Psoas muscle (tissue), 8 donors: ENCODE results near the gene R3HDML. TPM values are rescaled to one million over a fixed set of nuclear protein-coding genes. Genes with fewer than 3 reads are reported as not detected.

Experiments used
- ATAC-seq, 4 donors: fragments of 200-7000 bp; cut with Tn5 transposase; one replicate each; pipeline ENCODE4 v1.9.1; 2020; ENCODE audit warnings: moderate library complexity in 3 of 4, mild to moderate bottlenecking in 2 of 4
- DNase-seq, 2 donors: peaks; one replicate each; pipeline ENCODE4 v3.0.0-alpha.2; 2020
- H3K27ac ChIP-seq: fragments of 200-600 bp; one replicate; pipeline ENCODE4 v1.8.0; 2022
- H3K27me3 ChIP-seq, 3 donors: fragments of 200-600 bp in 1 of 3; one replicate each; pipeline versions ENCODE4 v1.6.1 to v1.8.0; 2013 to 2022; ENCODE audit warnings: low read length in 2 of 3, mild to moderate bottlenecking in 2 of 3, moderate library complexity in 1 of 3; ENCODE audit not compliant: insufficient read depth in 3 of 3
- H3K36me3 ChIP-seq, 2 donors: fragments of 200-600 bp in 1 of 2; one replicate each; pipeline versions ENCODE4 v1.6.1 to v1.8.0; 2013 to 2022; ENCODE audit warnings: low read depth in 1 of 2, mild to moderate bottlenecking in 1 of 2, moderate library complexity in 1 of 2; ENCODE audit not compliant: insufficient read depth in 1 of 2
- H3K4me1 ChIP-seq: fragments of 200-600 bp; one replicate; pipeline ENCODE4 v1.8.0; 2022
- H3K4me3 ChIP-seq: fragments of 200-600 bp; one replicate; pipeline ENCODE4 v1.8.0; 2022; ENCODE audit warnings: mild to moderate bottlenecking
- H3K9me3 ChIP-seq: fragments of 200-600 bp; one replicate; pipeline ENCODE4 v1.8.0; 2022
- CTCF ChIP-seq: fragments of 200-600 bp; IDR thresholded peaks from one replicate; pipeline ENCODE4 v1.8.0; 2022; ENCODE audit warnings: antibody characterized with exemption
- WGBS, 3 donors: extraction: QIAGEN DNeasy Blood & Tissue Kit; methylation state at CpG; one replicate each; pipeline versions ENCODE4 v1.1.6 to v1.1.7; 2013; 5-methylcytosine and 5-hydroxymethylcytosine counted together
- intact Hi-C, 2 donors: fragments of 100-400 bp; cut with DNase I; formaldehyde crosslinking; loops; one replicate each; pipeline versions ENCODE4 v1.11.0 to v1.14.2; 2022
- polyA plus RNA-seq, 3 donors: library from polyadenylated mRNA; stranded (reverse); fragments of 200-250 nt; gene quantifications; one replicate each; pipeline ENCODE4 v1.2.3, GENCODE V29; 2013
- total RNA-seq, 4 donors: library from RNA; stranded (reverse); fragmentation: NEBNext Ultra II Directional in 2 of 4; extraction: Animal tissue kit (Norgen Biotek cat#: 25700) in 2 of 4; gene quantifications; one replicate each; pipeline versions ENCODE4 v1.2.1 to v1.2.4, GENCODE V29; 2021 to 2023
- donor health status: healthy with polysubstance abuse.
- donor health status: DM: no; HTN: no; CAD: no; lungs with moderate emphysema.
- donor health status: Bipolar disorder and iron deficiency.
- donor health status: healthy.
- donor health status: DM: yes; HTN: yes; CAD: no.
- donor health status: DM: no; HTN: no; CAD: no.
- donor health status: DM: no; HTN: no; CAD: no.
- donor health status: DM: yes; HTN: yes; CAD: no.

Gene R3HDML
- total and polyA plus RNA-seq, 7 donors, result not detected

- no peak overlapping the region for H3K4me3 ChIP-seq
- no peaks in the 10 kb centered on the region for H3K9me3 ChIP-seq
- no peak for DNase-seq
- peaks cover 0 to 17% (median 0%) of the 10 kb centered on the region in 3 donors for H3K27me3 ChIP-seq
- no peaks in the 10 kb centered on the region for H3K4me1 ChIP-seq
- no peak overlapping the region for H3K27ac ChIP-seq
- H3K36me3 ChIP-seq, result no peaks in the 10 kb centered on the region
- intact Hi-C loops, result no loop called here
- no peak for TF ChIP-seq CTCF
- 47 to 64% (median 61%) methylated on average over 6 of the region's 6 CpGs for WGBS, 3 donors
- no peak for ATAC-seq
Observed at GRCh38 chr20:44350567-44350966, 13.7 kb downstream of the R3HDML start.

- Histone ChIP-seq H3K4me3 (no peak overlapping the region), H3K36me3 (no peaks in the 10 kb centered on the region), H3K9me3 (no peaks in the 10 kb centered on the region), H3K27ac (no peak overlapping the region), H3K27me3 (peaks cover 0 to 15% (median 0%) of the 10 kb centered on the region in 3 donors), H3K4me1 (no peaks in the 10 kb centered on the region)
- intact Hi-C loops, result no loop called here
- WGBS, 3 donors, result 79 to 83% (median 82%) methylated on average over 6 of the region's 6 CpGs
- ATAC-seq, result no peak
- DNase-seq, result no peak
- no peak for TF ChIP-seq CTCF
Observed at GRCh38 chr20:44354979-44355497, 18.2 kb downstream of the R3HDML start.

GRCh38 chr20:44355498-44356352, 18.9 kb downstream of the R3HDML start, which contains the start of gene HNF4A:
TSS of gene HNF4A (plus strand) at chr20:44355699. CDS start at chr20:44355805, 106 bp downstream.
- no peak for DNase-seq
- Histone ChIP-seq H3K9me3 (no peaks in the 10 kb centered on the region), H3K36me3 (no peaks in the 10 kb centered on the region), H3K4me3 (no peak within 1 kb of the TSS), H3K4me1 (no peaks in the 10 kb centered on the region), H3K27me3 (peaks cover 0 to 17% (median 0%) of the 10 kb centered on the region in 3 donors), H3K27ac (no peak within 1 kb of the TSS)
- intact Hi-C loops, result no loop called here
- 80 to 84% (median 84%) methylated on average over 40 of the region's 40 CpGs for WGBS, 3 donors
- no peak for ATAC-seq
- TF ChIP-seq CTCF, result no peak

GRCh38 chr20:44356353-44356723, 19.5 kb downstream of the R3HDML start:
- DNase-seq (no peak), ATAC-seq (no peak)
- H3K4me3 ChIP-seq, result no peak overlapping the region
- 74 to 79% (median 74%) methylated on average over 14 of the region's 14 CpGs for WGBS, 3 donors
- H3K4me1 ChIP-seq, result no peaks in the 10 kb centered on the region
- H3K9me3 ChIP-seq, result no peaks in the 10 kb centered on the region
- intact Hi-C loops, result no loop called here
- no peaks in the 10 kb centered on the region for H3K36me3 ChIP-seq
- peaks cover 0 to 17% (median 0%) of the 10 kb centered on the region in 3 donors for H3K27me3 ChIP-seq
- TF ChIP-seq CTCF, result no peak
- H3K27ac ChIP-seq, result no peak overlapping the region
